ENCODE results near the gene MYADM. TPM values are rescaled to one million over a fixed set of nuclear protein-coding genes. Genes with fewer than 3 reads are reported as not detected.

The MYADM gene
- total RNA-seq, 1 donor from 2014 or later, result 26.4 TPM

- no peak for DNase-seq (ENCODE audit: low read depth)
Observed at GRCh38 chr19:53915000-53915399, 47.3 kb downstream of the MYADM start.

- no peak for DNase-seq (ENCODE audit: low read depth)
Observed at GRCh38 chr19:53916004-53916403, 48.3 kb downstream of the MYADM start.

DNA sequence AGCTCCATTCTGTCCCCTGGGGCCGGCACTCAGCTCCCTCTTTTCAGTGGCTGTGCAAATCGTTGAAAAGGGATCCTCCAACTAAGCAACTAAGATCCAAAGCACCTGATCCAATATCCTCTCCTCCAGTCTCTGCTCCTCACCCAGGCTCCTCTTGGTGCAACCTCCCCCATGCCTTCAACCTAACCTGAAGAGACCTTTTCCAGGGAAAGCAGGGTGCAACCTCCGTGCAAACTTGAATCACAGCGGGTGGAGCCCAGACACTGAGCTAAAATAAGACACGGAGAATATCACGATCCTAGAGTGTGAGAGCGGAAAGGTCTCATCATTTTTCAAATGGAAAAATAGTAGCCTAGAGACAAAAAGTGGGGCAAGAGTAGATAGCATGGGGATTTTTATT lies 49.7 kb downstream of the MYADM start:
- DNase-seq (ENCODE audit: low read depth), result no peak

Other genes starting within 250 kb of the MYADM start
- gene DPRX, start 235.9 kb upstream of the MYADM start, total RNA-seq, result not detected in 2 replicates
- gene NLRP12, start 43.6 kb upstream of the MYADM start, total RNA-seq, result 0.05 TPM in 1 of 2 replicates, not detected in the other
- 0.15 and 1.7 TPM in 2 replicates for gene PRKCG, start 14.3 kb downstream of the MYADM start, total RNA-seq
- not detected in 2 replicates for gene CACNG7, start 41.4 kb downstream of the MYADM start, total RNA-seq
- 0.05 and 0.17 TPM in 2 replicates for gene CACNG8, start 95.1 kb downstream of the MYADM start, total RNA-seq
- gene CACNG6, start 123.8 kb downstream of the MYADM start, total RNA-seq, result 0.17 and 0.55 TPM in 2 replicates
- gene VSTM1, start 196.0 kb downstream of the MYADM start, total RNA-seq, result not detected in 2 replicates
- gene TARM1, start 213.5 kb downstream of the MYADM start, total RNA-seq, result not detected in 2 replicates
- gene OSCAR, start 232.9 kb downstream of the MYADM start, total RNA-seq, result 1.1 TPM in 1 of 2 replicates, not detected in the other
- 4.3 and 8.0 TPM in 2 replicates for gene NDUFA3, start 235.0 kb downstream of the MYADM start, total RNA-seq
- 13.8 and 23.1 TPM in 2 replicates for gene TFPT, start 247.8 kb downstream of the MYADM start, total RNA-seq
- gene PRPF31, start 247.9 kb downstream of the MYADM start, total RNA-seq, result 70.8 and 90.6 TPM in 2 replicates

Measured in renal cortical epithelial cell (primary cell).